ENCODE results near the gene NFE2L3.
"Not testable (repeated sequence)": the region's sequence is repeated elsewhere in the genome, so short reads cannot be mapped to it uniquely, and the experiment has no call there.

Gene NFE2L3

GRCh38 chr7:26169271-26169670 lies 17.3 kb downstream of the NFE2L3 start:
- DNase-seq = no peak

GRCh38 chr7:26170663-26171062 lies 18.7 kb downstream of the NFE2L3 start:
- no peak for DNase-seq

GRCh38 chr7:26171601-26172000 lies 19.6 kb downstream of the NFE2L3 start:
- DNase-seq = no peak

- no peak for DNase-seq
These were observed 20.1 kb downstream of the NFE2L3 start for GRCh38 chr7:26172048-26172447.

GRCh38 chr7:26175903-26176302 lies 23.9 kb downstream of the NFE2L3 start:
- DNase-seq = not testable (repeated sequence)

GRCh38 chr7:26176696-26177095 lies 24.7 kb downstream of the NFE2L3 start:
- not testable (repeated sequence) for DNase-seq

- DNase-seq = not testable (repeated sequence)
These were observed 25.3 kb downstream of the NFE2L3 start for GRCh38 chr7:26177269-26177668.

GRCh38 chr7:26178272-26178960 lies 26.4 kb downstream of the NFE2L3 start:
- DNase-seq = no peak

GRCh38 chr7:26179422-26179821 lies 27.4 kb downstream of the NFE2L3 start:
- no peak for DNase-seq

- no peak for DNase-seq
These were observed 28.0 kb downstream of the NFE2L3 start for GRCh38 chr7:26179826-26180497.

- DNase-seq = no peak
These were observed 28.8 kb downstream of the NFE2L3 start for GRCh38 chr7:26180792-26181198.

- DNase-seq = no peak
These were observed 29.7 kb downstream of the NFE2L3 start for GRCh38 chr7:26181474-26182227.

GRCh38 chr7:26182283-26182682 lies 30.3 kb downstream of the NFE2L3 start:
- no peak for DNase-seq

- no peak for DNase-seq
These were observed 30.7 kb downstream of the NFE2L3 start for GRCh38 chr7:26182706-26183105.

GRCh38 chr7:26183545-26184280 lies 31.7 kb downstream of the NFE2L3 start:
- DNase-seq = no peak

- DNase-seq = not testable (repeated sequence)
These were observed 32.5 kb downstream of the NFE2L3 start for GRCh38 chr7:26184281-26185101.

- DNase-seq = no peak
These were observed 33.3 kb downstream of the NFE2L3 start for GRCh38 chr7:26185131-26185843.

- DNase-seq = no peak
These were observed 33.8 kb downstream of the NFE2L3 start for GRCh38 chr7:26185844-26186180.

- DNase-seq = no peak
These were observed 34.6 kb downstream of the NFE2L3 start for GRCh38 chr7:26186364-26187311.
